ENCODE data around the gene EEIG2. TPM values are rescaled to one million over a fixed set of nuclear protein-coding genes. Genes with fewer than 3 reads are reported as not detected.
"Not testable (repeated sequence)": the region's sequence is repeated elsewhere in the genome, so short reads cannot be mapped to it uniquely, and the experiment has no call there.

The EEIG2 gene
- total and polyA plus RNA-seq, 4 donors = 3.7 to 24.6 (median 9.7) TPM

DNA sequence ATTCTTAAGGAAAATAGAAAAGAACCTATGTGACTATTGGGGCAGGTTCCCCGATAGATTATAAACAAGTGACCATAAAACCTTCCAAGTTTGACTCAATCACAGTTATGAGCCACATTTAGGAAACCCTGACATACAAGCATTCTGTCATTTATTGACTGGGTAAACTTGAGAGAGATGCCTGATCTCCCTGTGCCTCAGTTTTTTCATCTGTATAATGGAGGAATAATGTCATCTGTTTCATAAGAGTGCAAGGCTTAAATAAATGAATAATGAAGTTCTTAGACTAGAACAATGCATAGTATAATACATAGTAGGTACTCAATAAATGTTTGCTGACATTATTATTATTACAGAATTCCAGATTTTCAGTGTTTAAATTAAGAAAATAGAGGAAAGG lies 18.9 kb upstream of the EEIG2 start:
- Histone ChIP-seq H3K4me1 (ENCODE audit: control insufficient read depth in 5 of 5, insufficient read depth in 5 of 5, low read length in 5 of 5) (peaks cover 0 to 4% (median 0%) of the 10 kb centered on the region in 5 donors), H3K4me3 (no peak overlapping the region), H3K36me3 (ENCODE audit: control insufficient read depth in 4 of 4, insufficient read depth in 4 of 4, low read length in 4 of 4) (no peaks in the 10 kb centered on the region), H3K9me3 (ENCODE audit: control insufficient read depth in 4 of 4, insufficient read depth in 3 of 4, low read length in 3 of 4) (no peaks in the 10 kb centered on the region), H3K27me3 (ENCODE audit: control insufficient read depth in 3 of 3, insufficient read depth in 3 of 3, low read length in 2 of 3) (no peaks in the 10 kb centered on the region), H3K27ac (ENCODE audit: low read depth in 1 of 2, low read length in 1 of 2) (no peak overlapping the region), H3K9ac (ENCODE audit: insufficient read depth in 1 of 2, low read length in 2 of 2) (no peak overlapping the region)
- TF ChIP-seq, protein P1, sequence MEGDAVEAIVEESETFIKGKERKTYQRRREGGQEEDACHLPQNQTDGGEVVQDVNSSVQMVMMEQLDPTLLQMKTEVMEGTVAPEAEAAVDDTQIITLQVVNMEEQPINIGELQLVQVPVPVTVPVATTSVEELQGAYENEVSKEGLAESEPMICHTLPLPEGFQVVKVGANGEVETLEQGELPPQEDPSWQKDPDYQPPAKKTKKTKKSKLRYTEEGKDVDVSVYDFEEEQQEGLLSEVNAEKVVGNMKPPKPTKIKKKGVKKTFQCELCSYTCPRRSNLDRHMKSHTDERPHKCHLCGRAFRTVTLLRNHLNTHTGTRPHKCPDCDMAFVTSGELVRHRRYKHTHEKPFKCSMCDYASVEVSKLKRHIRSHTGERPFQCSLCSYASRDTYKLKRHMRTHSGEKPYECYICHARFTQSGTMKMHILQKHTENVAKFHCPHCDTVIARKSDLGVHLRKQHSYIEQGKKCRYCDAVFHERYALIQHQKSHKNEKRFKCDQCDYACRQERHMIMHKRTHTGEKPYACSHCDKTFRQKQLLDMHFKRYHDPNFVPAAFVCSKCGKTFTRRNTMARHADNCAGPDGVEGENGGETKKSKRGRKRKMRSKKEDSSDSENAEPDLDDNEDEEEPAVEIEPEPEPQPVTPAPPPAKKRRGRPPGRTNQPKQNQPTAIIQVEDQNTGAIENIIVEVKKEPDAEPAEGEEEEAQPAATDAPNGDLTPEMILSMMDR (IDR thresholded peaks at IDR 0.05; ENCODE audit: control extremely low read depth, extremely low read depth) = no peak
- 95 to 96% methylated on average over 1 of the region's 1 CpG for WGBS, 2 donors
- DNase-seq (no peak), ATAC-seq (ENCODE audit: insufficient read depth, low FRiP score) (no peak)

DNA sequence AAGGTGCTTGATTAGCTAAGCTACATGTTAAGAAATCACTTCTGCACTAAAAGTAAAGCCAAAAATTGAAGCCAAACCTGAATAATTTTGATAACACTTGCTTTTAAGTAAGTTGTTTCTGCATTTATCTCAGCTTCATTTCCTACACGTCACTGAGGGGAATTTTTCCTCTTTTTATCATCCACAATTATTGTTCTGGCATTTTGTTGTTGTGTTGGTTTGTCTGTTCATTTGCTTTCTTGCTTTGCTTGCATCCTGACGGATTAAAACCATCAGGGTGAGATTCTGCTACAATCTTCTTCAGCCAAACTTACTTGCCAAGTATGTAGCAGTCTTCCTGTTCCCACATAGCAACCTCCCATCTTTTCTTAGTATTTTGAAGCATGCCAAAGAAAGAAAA lies 18.0 kb upstream of the EEIG2 start:
- Histone ChIP-seq H3K9me3 (ENCODE audit: control insufficient read depth in 4 of 4, insufficient read depth in 3 of 4, low read length in 3 of 4) (no peaks in the 10 kb centered on the region), H3K27me3 (ENCODE audit: control insufficient read depth in 3 of 3, insufficient read depth in 3 of 3, low read length in 2 of 3) (no peaks in the 10 kb centered on the region), H3K4me3 (no peak overlapping the region), H3K36me3 (ENCODE audit: control insufficient read depth in 4 of 4, insufficient read depth in 4 of 4, low read length in 4 of 4) (no peaks in the 10 kb centered on the region), H3K9ac (ENCODE audit: insufficient read depth in 1 of 2, low read length in 2 of 2) (no peak overlapping the region), H3K27ac (ENCODE audit: low read depth in 1 of 2, low read length in 1 of 2) (no peak overlapping the region), H3K4me1 (ENCODE audit: control insufficient read depth in 5 of 5, insufficient read depth in 5 of 5, low read length in 5 of 5) (peaks cover 0 to 4% (median 0%) of the 10 kb centered on the region in 5 donors)
- DNase-seq (no peak), ATAC-seq (ENCODE audit: insufficient read depth, low FRiP score) (no peak)
- 81 to 84% methylated on average over 2 of the region's 2 CpGs for WGBS, 2 donors
- TF ChIP-seq, protein P1 (IDR thresholded peaks at IDR 0.05; ENCODE audit: control extremely low read depth, extremely low read depth) = no peak

DNA sequence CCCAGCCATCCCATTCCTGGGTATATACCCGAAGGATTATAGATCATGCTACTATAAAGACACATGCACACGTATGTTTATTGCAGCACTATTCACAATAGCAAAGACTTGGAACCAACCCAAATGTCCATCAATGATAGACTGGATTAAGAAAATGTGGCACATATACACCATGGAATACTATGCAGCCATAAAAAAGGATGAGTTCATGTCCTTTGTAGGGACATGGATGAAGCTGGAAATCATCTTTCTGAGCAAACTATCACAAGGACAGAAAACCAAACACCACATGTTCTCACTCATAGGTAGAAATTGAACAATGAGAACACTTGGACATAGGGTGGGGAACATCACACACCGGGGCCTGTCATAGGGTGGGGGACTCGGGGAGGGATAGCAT lies 12.4 kb upstream of the EEIG2 start:
- H3K27ac ChIP-seq (ENCODE audit: low read depth in 1 of 2, low read length in 1 of 2); H3K36me3 ChIP-seq (ENCODE audit: control insufficient read depth in 4 of 4, insufficient read depth in 4 of 4, low read length in 4 of 4); H3K4me1 ChIP-seq (ENCODE audit: control insufficient read depth in 5 of 5, insufficient read depth in 5 of 5, low read length in 5 of 5); H3K9me3 ChIP-seq (ENCODE audit: control insufficient read depth in 4 of 4, insufficient read depth in 3 of 4, low read length in 3 of 4); H3K9ac ChIP-seq (ENCODE audit: insufficient read depth in 1 of 2, low read length in 2 of 2); H3K4me3 ChIP-seq; ATAC-seq (ENCODE audit: insufficient read depth, low FRiP score); DNase-seq; H3K27me3 ChIP-seq (ENCODE audit: control insufficient read depth in 3 of 3, insufficient read depth in 3 of 3, low read length in 2 of 3): not testable (repeated sequence)
- 95 to 97% methylated on average over 4 of the region's 4 CpGs for WGBS, 2 donors

DNA sequence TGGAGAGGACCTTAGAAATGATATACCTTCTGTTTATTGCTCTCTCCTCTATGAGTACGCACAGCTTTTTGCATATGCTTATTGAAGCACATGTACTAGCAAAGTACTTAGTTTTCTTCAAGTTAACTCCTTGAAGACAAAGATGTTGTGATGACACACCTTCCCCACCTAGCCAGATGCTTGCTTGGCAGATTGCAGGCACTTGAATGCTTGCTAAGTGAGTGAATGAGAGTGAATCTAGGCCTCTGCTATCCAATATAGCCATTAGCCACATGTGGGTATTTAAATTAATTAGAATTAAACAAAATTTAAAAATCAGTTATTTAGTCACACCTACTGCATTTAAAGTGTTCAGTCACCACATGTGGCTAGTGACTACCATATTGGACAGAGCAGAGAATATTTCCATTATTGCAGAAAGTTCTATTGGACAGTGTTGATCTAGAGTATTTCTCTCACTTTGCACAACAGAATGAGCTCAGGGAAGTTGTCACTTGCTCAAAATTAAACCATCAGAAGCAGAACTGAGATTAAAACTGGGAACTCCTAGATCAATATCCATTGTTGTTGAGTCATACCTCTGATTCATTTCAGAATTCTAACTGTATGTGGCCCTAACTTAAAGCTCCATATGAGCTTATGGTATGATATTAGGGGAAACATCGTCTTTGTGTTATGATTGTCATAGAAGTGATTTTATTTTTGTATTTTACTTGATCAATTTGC lies 8.6 kb upstream of the EEIG2 start:
- Histone ChIP-seq H3K27me3 (ENCODE audit: control insufficient read depth in 3 of 3, insufficient read depth in 3 of 3, low read length in 2 of 3) (no peaks in the 10 kb centered on the region), H3K9me3 (ENCODE audit: control insufficient read depth in 4 of 4, insufficient read depth in 3 of 4, low read length in 3 of 4) (no peaks in the 10 kb centered on the region), H3K4me1 (ENCODE audit: control insufficient read depth in 5 of 5, insufficient read depth in 5 of 5, low read length in 5 of 5) (no peaks in the 10 kb centered on the region), H3K4me3 (no peak overlapping the region), H3K36me3 (ENCODE audit: control insufficient read depth in 4 of 4, insufficient read depth in 4 of 4, low read length in 4 of 4) (no peaks in the 10 kb centered on the region), H3K27ac (ENCODE audit: low read depth in 1 of 2, low read length in 1 of 2) (no peak overlapping the region), H3K9ac (ENCODE audit: insufficient read depth in 1 of 2, low read length in 2 of 2) (no peak overlapping the region)
- TF ChIP-seq, protein P1 (IDR thresholded peaks at IDR 0.05; ENCODE audit: control extremely low read depth, extremely low read depth) = no peak
- 84 to 93% methylated on average over 2 of the region's 2 CpGs for WGBS, 2 donors
- no peak for DNase-seq
- no peak for ATAC-seq (ENCODE audit: insufficient read depth, low FRiP score)
